Endothelial cell of umbilical vein (primary cell): Measurements from ENCODE around the gene GPR183.

Source experiments
- CTCF ChIP-seq, 2 donors: IDR thresholded peaks; 1 replicate in 1 of 2; 2 replicates in 1 of 2; pipeline ENCODE4 v1.5.1; 2011; ENCODE audit warnings: low read length in 2 of 2, mild to moderate bottlenecking in 2 of 2, moderate library complexity in 2 of 2, control low read depth in 1 of 2, inconsistent platforms in 1 of 2, low read depth in 1 of 2; ENCODE audit not compliant: insufficient read depth in 1 of 2; ENCODE audit errors: extremely low read depth in 1 of 2
- POLR2A ChIP-seq: IDR thresholded peaks from 2 replicates; pipeline ENCODE4 v1.6.1; 2012; ENCODE audit warnings: low read depth, mild to moderate bottlenecking, control low read depth, low read length

- TF ChIP-seq CTCF (IDR thresholded peaks at IDR 0.05; ENCODE audit: extremely low read depth in 1 of 2, insufficient read depth in 1 of 2, low read depth in 1 of 2, low read length in 2 of 2) = no peak
- TF ChIP-seq POLR2A = no peak
These were observed 22.3 kb upstream of the GPR183 start for GRCh38 chr13:99329477-99329876.
